ENCODE results near the gene PTPRJ.

DNA sequence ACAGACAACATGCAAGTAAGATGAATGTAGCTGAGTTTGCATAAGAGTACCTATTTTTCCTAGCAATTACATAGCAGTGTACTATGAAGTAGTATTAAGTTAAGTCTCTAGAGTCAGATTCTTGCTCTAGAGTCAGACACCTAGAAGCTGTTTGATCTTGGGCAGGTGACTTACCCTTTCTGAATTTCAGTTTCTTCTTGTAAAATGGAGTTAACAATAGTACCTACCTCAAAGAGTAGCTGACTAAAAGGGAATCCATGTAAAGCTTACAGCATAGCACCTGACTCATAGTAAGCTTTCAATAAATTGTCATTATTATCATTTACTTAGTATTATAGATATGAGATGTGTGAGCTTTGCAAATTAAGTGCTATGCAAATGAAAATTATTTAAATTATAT, 47.8 kb upstream of the PTPRJ start:
- TF ChIP-seq EZH2 (IDR thresholded peaks at IDR 0.05; ENCODE audit: low read length, missing control alignments), result no peak
- TF ChIP-seq, protein P1, sequence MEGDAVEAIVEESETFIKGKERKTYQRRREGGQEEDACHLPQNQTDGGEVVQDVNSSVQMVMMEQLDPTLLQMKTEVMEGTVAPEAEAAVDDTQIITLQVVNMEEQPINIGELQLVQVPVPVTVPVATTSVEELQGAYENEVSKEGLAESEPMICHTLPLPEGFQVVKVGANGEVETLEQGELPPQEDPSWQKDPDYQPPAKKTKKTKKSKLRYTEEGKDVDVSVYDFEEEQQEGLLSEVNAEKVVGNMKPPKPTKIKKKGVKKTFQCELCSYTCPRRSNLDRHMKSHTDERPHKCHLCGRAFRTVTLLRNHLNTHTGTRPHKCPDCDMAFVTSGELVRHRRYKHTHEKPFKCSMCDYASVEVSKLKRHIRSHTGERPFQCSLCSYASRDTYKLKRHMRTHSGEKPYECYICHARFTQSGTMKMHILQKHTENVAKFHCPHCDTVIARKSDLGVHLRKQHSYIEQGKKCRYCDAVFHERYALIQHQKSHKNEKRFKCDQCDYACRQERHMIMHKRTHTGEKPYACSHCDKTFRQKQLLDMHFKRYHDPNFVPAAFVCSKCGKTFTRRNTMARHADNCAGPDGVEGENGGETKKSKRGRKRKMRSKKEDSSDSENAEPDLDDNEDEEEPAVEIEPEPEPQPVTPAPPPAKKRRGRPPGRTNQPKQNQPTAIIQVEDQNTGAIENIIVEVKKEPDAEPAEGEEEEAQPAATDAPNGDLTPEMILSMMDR (conservative IDR thresholded peaks at IDR 0.05 in 1 of 2, IDR thresholded peaks at IDR 0.05 in 1 of 2; ENCODE audit: low read depth in 1 of 2, low read length in 2 of 2), result no peak
